Stimulated activated CD8-positive, alpha-beta memory T cell treated with anti-CD3 and anti-CD28 coated beads, Interleukin-12 subunit alpha, Interleukin-12 subunit beta, amount 100 ng/mL, for 4 hours (primary cell): ENCODE results near the gene EPC2.
A peak's percentile ranks its signal among the peaks of the same experiment; 100 is the strongest.

Source experiments
- DNase-seq: peaks from one replicate; pipeline ENCODE4 v3.0.0-alpha.2; 2020; ENCODE audit warnings: low read depth

The EPC2 gene

DNA sequence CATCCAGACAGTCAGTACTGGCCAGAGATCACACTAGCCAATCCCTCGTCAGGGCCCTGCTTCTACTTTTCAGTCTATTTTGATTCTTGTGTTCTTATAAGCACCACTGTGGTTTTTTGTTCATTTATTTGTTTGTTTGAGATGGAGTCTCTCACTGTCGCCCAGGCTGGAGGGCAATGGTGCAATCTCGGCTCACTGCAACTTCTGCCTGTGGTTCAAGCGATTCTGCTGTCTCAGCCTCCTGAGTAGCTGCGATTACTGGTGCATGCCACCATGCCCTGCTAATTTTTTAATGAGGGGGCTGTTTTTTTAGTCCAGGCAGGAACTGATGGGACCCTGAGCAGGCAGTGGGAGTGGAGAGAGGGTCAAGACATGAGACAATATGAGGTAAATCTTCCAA, 165.5 kb downstream of the EPC2 start:
- DNase-seq = no peak

DNA sequence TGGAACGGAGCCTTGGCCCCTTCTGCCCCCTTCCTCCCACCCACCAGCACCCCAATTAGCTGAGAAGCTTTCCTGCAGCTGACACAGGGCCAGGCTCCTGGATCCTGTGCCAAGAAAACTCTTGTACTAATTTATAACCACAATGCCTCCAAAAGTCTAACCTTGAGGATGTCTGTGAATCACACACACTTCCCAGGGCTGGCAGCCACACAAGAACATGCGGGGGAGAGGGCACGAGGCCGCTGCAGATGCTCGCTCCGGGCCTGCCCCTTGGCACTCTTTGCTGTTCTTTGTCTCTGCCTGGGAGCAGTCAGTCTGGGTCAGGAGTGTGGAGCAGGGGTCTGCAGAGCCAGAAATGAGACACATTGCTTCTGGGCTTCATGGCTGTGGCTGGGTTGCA, 167.8 kb downstream of the EPC2 start:
- DNase-seq = no peak

GRCh38 chr2:148813603-148814065, 169.1 kb downstream of the EPC2 start:
- DNase-seq = peak; percentile 45

GRCh38 chr2:148814143-148814859, 169.8 kb downstream of the EPC2 start:
- DNase-seq = no peak

DNA sequence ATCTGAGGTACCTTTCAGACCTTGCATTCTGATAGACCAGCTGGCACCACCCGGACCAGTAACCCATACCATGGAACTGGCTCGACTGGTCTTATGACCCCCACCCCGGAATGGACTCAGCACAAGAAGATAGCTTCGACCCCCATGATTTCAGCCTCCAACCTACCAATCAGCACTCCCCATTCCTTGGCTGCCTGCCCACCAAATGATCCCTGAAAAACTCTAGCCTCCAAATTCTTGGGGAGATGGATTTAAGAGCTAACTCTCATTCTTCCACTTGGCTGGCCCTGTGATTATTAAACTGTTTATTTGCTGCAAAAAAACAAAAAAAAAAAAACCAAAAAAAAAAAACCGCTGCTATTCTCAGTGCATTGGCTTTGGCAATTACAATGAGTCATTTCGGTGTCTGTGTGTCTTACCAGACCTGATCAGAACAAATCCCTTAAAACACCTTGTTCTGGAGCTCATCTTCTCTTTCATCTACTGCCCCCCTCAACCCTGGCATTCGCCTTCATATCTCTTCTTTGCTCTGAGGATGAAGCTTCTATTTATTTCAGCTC, 170.4 kb downstream of the EPC2 start:
- no peak for DNase-seq

- no peak for DNase-seq
These were observed 171.6 kb downstream of the EPC2 start for GRCh38 chr2:148816176-148816575.

DNA sequence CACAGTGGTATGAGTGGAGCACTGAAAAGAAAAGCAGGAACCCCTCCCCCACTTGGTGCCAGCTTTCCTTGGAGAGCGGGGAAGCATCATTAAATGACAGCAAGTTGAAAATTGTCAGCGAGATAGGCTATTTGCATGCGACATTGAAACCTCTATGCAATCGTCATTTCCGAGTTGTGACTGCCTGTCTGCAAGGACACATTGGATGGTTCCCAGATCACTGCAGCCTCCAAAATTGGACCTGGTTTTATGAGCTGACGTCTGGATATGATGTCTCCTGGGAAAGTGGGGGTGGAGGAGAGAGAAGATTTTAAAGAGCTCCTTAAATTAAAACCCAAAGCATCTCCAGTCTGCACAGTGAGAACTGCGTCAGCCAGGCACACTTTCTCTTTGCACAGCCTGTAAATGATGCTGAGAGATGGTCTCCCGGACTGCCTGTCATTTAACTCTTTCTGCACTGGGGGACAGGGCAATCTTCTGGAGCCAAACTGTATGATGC, 172.7 kb downstream of the EPC2 start:
- no peak for DNase-seq

DNA sequence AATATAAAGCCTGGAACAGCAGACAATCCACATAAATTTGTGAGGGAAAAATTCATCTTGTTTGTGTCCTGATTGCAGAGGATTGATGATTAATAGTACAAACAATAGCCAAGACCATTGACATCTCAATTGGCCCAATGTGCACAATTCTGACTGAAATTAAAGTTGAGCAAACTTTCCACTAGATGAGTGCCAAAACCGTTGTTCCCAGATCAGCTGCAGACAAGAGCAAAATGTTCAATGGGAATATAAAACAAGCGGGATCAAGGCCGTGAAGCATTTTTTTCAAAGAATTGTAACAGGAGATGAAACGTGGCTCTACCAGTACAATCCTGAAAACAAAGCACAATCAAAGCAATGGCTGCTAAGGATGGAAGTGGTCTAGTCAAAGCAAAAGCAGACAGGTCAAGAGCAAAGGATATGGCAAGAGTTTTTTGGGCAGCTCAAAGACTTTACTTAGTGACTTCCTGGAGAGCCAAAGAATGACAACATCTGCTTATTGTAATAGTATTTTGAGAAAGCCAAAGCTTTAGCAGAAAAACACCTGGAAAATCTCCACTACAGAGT, 174.6 kb downstream of the EPC2 start:
- no peak for DNase-seq

DNA sequence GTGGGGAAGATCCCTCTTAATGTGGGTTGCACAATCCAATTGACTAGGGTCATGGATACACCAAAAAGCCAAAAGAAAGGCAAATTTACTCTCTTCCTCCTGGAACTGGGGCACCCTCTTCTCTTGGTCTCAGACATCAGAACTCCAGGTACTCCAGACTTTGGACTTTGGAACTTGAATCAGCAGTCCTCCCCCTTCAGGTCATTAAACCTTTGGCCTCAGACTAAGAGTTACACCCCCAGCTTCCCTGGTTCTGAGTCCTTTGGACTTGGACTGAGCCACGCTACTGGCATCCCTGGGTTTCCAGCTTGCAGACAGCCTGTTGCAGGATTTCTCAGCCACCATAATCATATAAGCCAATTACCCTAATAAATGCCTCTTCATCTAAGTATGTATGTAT, 179.6 kb downstream of the EPC2 start:
- DNase-seq = no peak

DNA sequence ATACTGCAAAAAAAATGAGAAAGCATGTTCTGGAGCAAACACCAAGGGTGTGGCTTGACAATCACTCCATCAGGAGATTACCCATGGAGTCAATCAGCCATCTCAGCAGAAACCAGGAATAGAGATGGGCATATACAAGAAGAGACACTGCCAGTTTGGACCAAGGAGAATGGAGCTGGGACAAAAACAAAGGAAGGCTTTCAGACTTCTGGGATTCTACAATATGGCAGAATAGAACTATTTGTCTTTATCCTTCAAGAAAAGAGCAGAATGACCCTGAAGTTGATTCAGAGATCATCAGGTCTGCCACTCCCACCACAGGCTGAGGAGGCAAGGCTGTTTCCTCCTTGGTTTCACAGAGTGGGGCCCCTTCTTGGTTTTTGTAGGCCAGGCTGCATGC, 182.2 kb downstream of the EPC2 start:
- no peak for DNase-seq

DNA sequence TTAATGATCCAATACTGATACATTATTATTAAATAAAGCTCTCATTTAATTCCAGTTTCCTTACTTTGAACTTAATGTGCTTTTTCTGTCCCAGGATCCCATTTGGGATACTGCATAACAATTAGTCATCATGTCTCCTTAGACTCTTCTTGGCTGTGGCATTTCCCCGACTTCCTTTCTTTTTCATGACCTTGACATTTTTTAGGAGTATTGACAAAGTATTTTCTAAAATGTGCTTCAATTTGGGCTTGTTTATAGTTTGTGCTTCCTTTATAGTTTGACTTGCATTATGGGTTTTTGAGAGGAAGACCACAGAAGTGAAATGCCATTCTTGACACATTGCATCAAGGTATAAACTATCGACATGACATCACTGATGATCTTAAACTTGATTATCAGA, 184.4 kb downstream of the EPC2 start:
- no peak for DNase-seq

GRCh38 chr2:148829618-148830017, 185.1 kb downstream of the EPC2 start:
- DNase-seq = no peak

DNA sequence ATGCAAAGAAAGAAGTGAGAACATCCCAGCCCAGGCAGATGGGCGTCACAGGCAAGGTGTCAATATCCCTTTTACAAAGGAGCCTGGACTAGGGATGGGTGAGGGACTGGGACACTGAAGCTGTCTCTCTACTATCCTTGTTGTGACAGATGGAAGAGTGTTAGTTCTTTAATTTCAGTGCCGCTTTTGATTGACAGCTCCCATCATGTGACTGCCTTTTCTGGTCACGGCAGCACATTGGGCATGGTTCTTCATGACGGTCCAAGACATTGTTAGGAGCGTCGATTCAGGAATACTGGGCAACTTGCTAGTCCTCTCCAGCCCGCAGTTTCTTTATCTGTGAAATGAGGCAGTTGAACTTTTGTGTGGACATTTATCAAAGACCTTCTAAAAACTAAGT, 188.1 kb downstream of the EPC2 start:
- DNase-seq = no peak
